Right lobe of liver (tissue), 6 donors: ENCODE results near the gene SRRM4. TPM values are rescaled to one million over a fixed set of nuclear protein-coding genes. Genes with fewer than 3 reads are reported as not detected.

Experiments
- ATAC-seq, 4 donors: fragments of 200-7000 bp; cut with Tn5 transposase; one replicate each; pipeline ENCODE4 v1.9.1; 2020; ENCODE audit warnings: mild to moderate bottlenecking in 4 of 4, moderate library complexity in 4 of 4
- DNase-seq, 3 donors: peaks; one replicate each; pipeline ENCODE4 v3.0.0-alpha.2; 2020
- H3K27ac ChIP-seq, 3 donors: fragments of 200-600 bp; one replicate each; pipeline ENCODE4 v1.8.0; 2022
- H3K27me3 ChIP-seq, 2 donors: fragments of 200-600 bp; one replicate each; pipeline ENCODE4 v1.8.0; 2022
- H3K36me3 ChIP-seq, 4 donors: fragments of 200-600 bp; sonication (generic) in 1 of 4; one replicate each; pipeline versions ENCODE4 v1.5.1 to v1.8.0; 2017 to 2022; ENCODE audit warnings: control low read depth in 1 of 4
- H3K4me1 ChIP-seq, 4 donors: fragments of 200-600 bp; sonication (generic) in 1 of 4; one replicate each; pipeline versions ENCODE4 v1.5.1 to v1.8.0; 2017 to 2022; ENCODE audit warnings: control low read depth in 1 of 4
- H3K4me3 ChIP-seq, 3 donors: fragments of 200-600 bp; one replicate each; pipeline ENCODE4 v1.8.0; 2022
- H3K9me3 ChIP-seq, 4 donors: fragments of 200-600 bp; sonication (generic) in 1 of 4; one replicate each; pipeline versions ENCODE4 v1.5.1 to v1.8.0; 2017 to 2022; ENCODE audit warnings: control low read depth in 1 of 4
- CTCF ChIP-seq, 4 donors: fragments of 200-600 bp in 3 of 4; fragments of 450-650 bp in 1 of 4; IDR thresholded peaks; one replicate each; pipeline versions ENCODE4 v1.5.1 to v1.8.0; 2016 to 2022; ENCODE audit warnings: antibody characterized with exemption in 4 of 4, mild to moderate bottlenecking in 2 of 4
- POLR2A ChIP-seq: fragments of 450-650 bp; IDR thresholded peaks from one replicate; pipeline ENCODE4 v1.6.1; 2017; ENCODE audit warnings: antibody characterized with exemption, mild to moderate bottlenecking
- WGBS: methylation state at CpG from one replicate; pipeline ENCODE4 v1.1.6; 2018; ENCODE audit warnings: low coverage, low lambda C conversion rate; ENCODE audit not compliant: insufficient coverage; ENCODE audit errors: missing lambda C conversion rate; 5-methylcytosine and 5-hydroxymethylcytosine counted together
- intact Hi-C, 2 donors: fragments of 100-400 bp; cut with DNase I; formaldehyde crosslinking; loops; one replicate each; pipeline versions ENCODE4 v1.11.2 to v1.14.1; 2022
- total RNA-seq, 6 experiments: library from RNA; depleted of rRNA in 2 of 6; stranded (reverse); fragments of >200 nt in 2 of 6; fragmentation: NEBNext Ultra II Directional in 3 of 6; extraction: Animal tissue kit (Norgen Biotek cat#: 25700) in 3 of 6; gene quantifications; one replicate each; pipeline versions ENCODE4 v1.1.0 to v1.2.4, GENCODE V29; 2016 to 2023
- donor health status: DM: no; HTN: yes; CAD: no.
- donor health status: DM: no; HTN: no; CAD: no.
- donor health status: DM: no; HTN: no; CAD: no.
- donor health status: DM: no; HTN: yes; CAD: no.
- donor health status: DM: no; HTN: yes; CAD: no.

Gene SRRM4
- total RNA-seq, 6 experiments from 2014 or later: not detected

GRCh38 chr12:119179335-119180021, 198.1 kb downstream of the SRRM4 start:
- Histone ChIP-seq H3K36me3 (no peaks in the 10 kb centered on the region), H3K4me3 (peak overlapping the region; percentile 25 to 36 (median 35)), H3K27me3 (peaks cover 0 to 4% of the 10 kb centered on the region in 2 donors), H3K4me1 (no peaks in the 10 kb centered on the region), H3K27ac (peak overlapping the region; percentile 26 to 63 (median 36)), H3K9me3 (no peaks in the 10 kb centered on the region)
- TF ChIP-seq CTCF (IDR thresholded peaks at IDR 0.05) (no peak), POLR2A (no peak)
- intact Hi-C loops: no loop called here
- DNase-seq (peak in 1 of 3 donors; percentile 35), ATAC-seq (peak in 3 of 4 donors; percentile 8 to 43 (median 15))
- 29% methylated on average over 8 of the region's 18 CpGs for WGBS

DNA sequence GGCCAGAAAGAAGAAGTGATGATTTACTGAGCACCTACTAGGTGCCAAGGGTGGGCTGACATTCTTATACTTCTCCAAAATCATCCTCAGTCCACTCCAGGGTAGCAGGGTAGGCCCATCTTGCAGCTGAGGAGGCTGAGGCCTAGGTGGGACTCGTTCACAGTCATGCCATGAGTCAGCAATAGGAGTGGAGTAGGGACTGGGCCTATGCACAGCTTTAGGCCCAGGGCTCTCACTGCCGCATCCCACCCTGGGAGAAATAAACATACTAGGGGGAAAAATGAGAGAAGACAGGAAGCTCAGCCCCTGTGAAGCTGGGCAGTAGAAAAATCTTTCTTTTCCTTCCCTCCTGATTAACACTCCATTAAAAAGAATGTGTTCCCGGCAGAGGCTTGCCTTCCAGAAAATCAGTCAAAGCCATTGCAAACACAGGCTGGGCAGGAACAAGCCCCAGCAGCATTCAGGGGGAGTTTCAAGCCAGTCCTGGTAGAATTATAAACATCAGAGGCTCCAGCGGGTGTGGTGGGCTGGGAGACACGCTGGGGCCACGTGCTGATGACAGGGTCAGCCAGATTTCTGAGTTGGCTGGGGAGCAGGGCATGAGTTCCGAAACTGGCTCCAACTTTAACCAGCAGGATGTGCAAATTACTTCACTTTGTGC, 199.2 kb downstream of the SRRM4 start:
- Histone ChIP-seq H3K27me3 (peaks cover 0 to 4% of the 10 kb centered on the region in 2 donors), H3K9me3 (no peaks in the 10 kb centered on the region), H3K4me1 (no peaks in the 10 kb centered on the region), H3K36me3 (no peaks in the 10 kb centered on the region), H3K4me3 (peak overlapping the region in 2 of 3 donors; percentile 35 to 36), H3K27ac (peak overlapping the region in 2 of 3 donors; percentile 22 to 63)
- TF ChIP-seq CTCF (IDR thresholded peaks at IDR 0.05) (no peak), POLR2A (no peak)
- peak in 3 of 4 donors; percentile 20 to 36 (median 23) for ATAC-seq
- WGBS: 26% methylated on average over 6 of the region's 7 CpGs
- DNase-seq: no peak
- intact Hi-C loops: no loop called here

- whole genome bisulfite sequencing: 50% methylated on average over 2 of the region's 2 CpGs
- H3K4me3 ChIP-seq: no peak overlapping the region
- no peak for ATAC-seq
- H3K4me1 ChIP-seq: no peaks in the 10 kb centered on the region
- TF ChIP-seq POLR2A (no peak), CTCF (IDR thresholded peaks at IDR 0.05) (no peak)
- intact Hi-C loops: no loop called here
- no peaks in the 10 kb centered on the region for H3K9me3 ChIP-seq
- no peak for DNase-seq
- peak overlapping the region in 1 of 3 donors; percentile 63 for H3K27ac ChIP-seq
- H3K27me3 ChIP-seq: peaks cover 0 to 4% of the 10 kb centered on the region in 2 donors
- no peaks in the 10 kb centered on the region for H3K36me3 ChIP-seq
Observed at GRCh38 chr12:119181202-119181601, 199.9 kb downstream of the SRRM4 start.

DNA sequence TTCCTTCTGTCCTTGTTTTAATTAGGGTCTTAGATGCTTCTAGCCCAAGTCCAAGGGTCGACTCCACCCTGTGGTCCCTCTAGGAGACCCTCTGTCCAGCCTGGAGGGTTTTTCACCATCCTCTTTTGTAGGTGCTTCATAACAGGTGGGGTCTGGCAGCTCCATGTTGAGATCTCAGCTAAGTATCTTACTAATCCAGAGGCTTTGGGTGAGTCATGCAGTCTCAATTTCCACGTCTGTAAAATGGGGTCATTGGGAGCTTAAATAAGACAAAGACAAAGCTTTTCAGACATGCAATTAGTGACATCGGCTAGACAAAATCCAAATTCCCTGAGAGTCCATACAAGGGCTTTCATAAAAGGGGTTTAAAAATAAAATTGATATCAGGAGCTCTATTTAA, 200.6 kb downstream of the SRRM4 start:
- WGBS: 63% methylated on average over 2 of the region's 3 CpGs
- ATAC-seq: no peak
- no peak for DNase-seq
- H3K36me3 ChIP-seq: no peaks in the 10 kb centered on the region
- H3K27me3 ChIP-seq: peaks cover 0 to 4% of the 10 kb centered on the region in 2 donors
- intact Hi-C loops: no loop called here
- no peak overlapping the region for H3K27ac ChIP-seq
- TF ChIP-seq CTCF (IDR thresholded peaks at IDR 0.05): no peak
- no peak for TF ChIP-seq POLR2A
- no peaks in the 10 kb centered on the region for H3K9me3 ChIP-seq
- no peak overlapping the region for H3K4me3 ChIP-seq
- H3K4me1 ChIP-seq: no peaks in the 10 kb centered on the region
